ENCODE measurements around the gene RPRD1B.

Gene RPRD1B

GRCh38 chr20:38125157-38126056 is 91.9 kb downstream of the RPRD1B start:
- H3K9me3 ChIP-seq (ENCODE audit: control insufficient read depth, low read length): no peaks in the 10 kb centered on the region
- no peaks in the 10 kb centered on the region for H3K79me2 ChIP-seq
- H3K27ac ChIP-seq: no peak overlapping the region
- H3K36me3 ChIP-seq (ENCODE audit: control insufficient read depth, insufficient read depth, low read length): no peaks in the 10 kb centered on the region
- no peak overlapping the region for H2AFZ ChIP-seq
- H3K9ac ChIP-seq: no peak overlapping the region
- H3K4me1 ChIP-seq: peaks cover 8% of the 10 kb centered on the region
- H3K27me3 ChIP-seq (ENCODE audit: control insufficient read depth, insufficient read depth, low read length): no peaks in the 10 kb centered on the region
- no peak overlapping the region for H3K4me2 ChIP-seq (ENCODE audit: low read length)
- no peak for TF ChIP-seq CTCF (IDR thresholded peaks at IDR 0.05)
- no peak overlapping the region for H3K4me3 ChIP-seq (ENCODE audit: low read depth, low read length)

- no peaks in the 10 kb centered on the region for H3K79me2 ChIP-seq
- no peaks in the 10 kb centered on the region for H3K27me3 ChIP-seq (ENCODE audit: control insufficient read depth, insufficient read depth, low read length)
- H3K36me3 ChIP-seq (ENCODE audit: control insufficient read depth, insufficient read depth, low read length): no peaks in the 10 kb centered on the region
- H3K4me3 ChIP-seq (ENCODE audit: low read depth, low read length): no peak overlapping the region
- no peaks in the 10 kb centered on the region for H3K9me3 ChIP-seq (ENCODE audit: control insufficient read depth, low read length)
- H3K9ac ChIP-seq: no peak overlapping the region
- no peak for TF ChIP-seq CTCF (IDR thresholded peaks at IDR 0.05)
- H3K27ac ChIP-seq: no peak overlapping the region
- no peak overlapping the region for H3K4me2 ChIP-seq (ENCODE audit: low read length)
- H2AFZ ChIP-seq: no peak overlapping the region
- peaks cover 8% of the 10 kb centered on the region for H3K4me1 ChIP-seq
These were observed 92.8 kb downstream of the RPRD1B start for GRCh38 chr20:38126146-38126921.

- H3K4me3 ChIP-seq (ENCODE audit: low read depth, low read length): no peak overlapping the region
- no peak overlapping the region for H2AFZ ChIP-seq
- H3K79me2 ChIP-seq: no peaks in the 10 kb centered on the region
- H3K27ac ChIP-seq: no peak overlapping the region
- H3K27me3 ChIP-seq (ENCODE audit: control insufficient read depth, insufficient read depth, low read length): no peaks in the 10 kb centered on the region
- no peak overlapping the region for H3K9ac ChIP-seq
- no peak for TF ChIP-seq CTCF (IDR thresholded peaks at IDR 0.05)
- no peaks in the 10 kb centered on the region for H3K36me3 ChIP-seq (ENCODE audit: control insufficient read depth, insufficient read depth, low read length)
- no peaks in the 10 kb centered on the region for H3K9me3 ChIP-seq (ENCODE audit: control insufficient read depth, low read length)
- peaks cover 8% of the 10 kb centered on the region for H3K4me1 ChIP-seq
- H3K4me2 ChIP-seq (ENCODE audit: low read length): no peak overlapping the region
These were observed 93.5 kb downstream of the RPRD1B start for GRCh38 chr20:38126932-38127621.

- H3K36me3 ChIP-seq (ENCODE audit: control insufficient read depth, insufficient read depth, low read length): no peaks in the 10 kb centered on the region
- H2AFZ ChIP-seq: no peak overlapping the region
- H3K9me3 ChIP-seq (ENCODE audit: control insufficient read depth, low read length): no peaks in the 10 kb centered on the region
- no peak overlapping the region for H3K4me2 ChIP-seq (ENCODE audit: low read length)
- H3K27me3 ChIP-seq (ENCODE audit: control insufficient read depth, insufficient read depth, low read length): no peaks in the 10 kb centered on the region
- no peak for TF ChIP-seq CTCF (IDR thresholded peaks at IDR 0.05)
- no peak overlapping the region for H3K4me3 ChIP-seq (ENCODE audit: low read depth, low read length)
- no peaks in the 10 kb centered on the region for H3K79me2 ChIP-seq
- H3K4me1 ChIP-seq: peaks cover 9% of the 10 kb centered on the region
- no peak overlapping the region for H3K9ac ChIP-seq
- H3K27ac ChIP-seq: no peak overlapping the region
These were observed 94.5 kb downstream of the RPRD1B start for GRCh38 chr20:38127920-38128528.
